Dedifferentiated amniotic fluid mesenchymal stem cell (primary cell): ENCODE measurements around the gene APOB.

Experiments
- DNase-seq: peaks from one replicate; pipeline ENCODE4 v3.0.0-alpha.2; 2016; ENCODE audit errors: extremely low spot score

Gene APOB

GRCh38 chr2:21043744-21044532, at the start of gene APOB:
Gene APOB, minus strand, starts transcription at chr2:21044073. Its CDS starts 128 bp downstream, at chr2:21043945.
- DNase-seq = no peak

GRCh38 chr2:21092308-21092869, 48.5 kb upstream of the APOB start:
- no peak for DNase-seq

GRCh38 chr2:21084401-21084800, 40.5 kb upstream of the APOB start:
- DNase-seq = no peak

- no peak for DNase-seq
These were observed 39.6 kb upstream of the APOB start for GRCh38 chr2:21083482-21083881.

- DNase-seq = no peak
These were observed 34.4 kb upstream of the APOB start for GRCh38 chr2:21078296-21078695.

GRCh38 chr2:21072477-21073242, 28.8 kb upstream of the APOB start:
- no peak for DNase-seq

- no peak for DNase-seq
These were observed 26.7 kb upstream of the APOB start for GRCh38 chr2:21070341-21071257.

GRCh38 chr2:21069746-21070340, 26.0 kb upstream of the APOB start:
- no peak for DNase-seq

GRCh38 chr2:21067859-21068537, 24.1 kb upstream of the APOB start:
- DNase-seq = no peak

- no peak for DNase-seq
These were observed 23.3 kb upstream of the APOB start for GRCh38 chr2:21067125-21067524.

GRCh38 chr2:21059885-21060610, 16.2 kb upstream of the APOB start:
- DNase-seq = no peak

- no peak for DNase-seq
These were observed 13.2 kb upstream of the APOB start for GRCh38 chr2:21057097-21057496.

GRCh38 chr2:21055879-21056790, 12.3 kb upstream of the APOB start:
- no peak for DNase-seq

GRCh38 chr2:21055451-21055850, 11.6 kb upstream of the APOB start:
- no peak for DNase-seq

- no peak for DNase-seq
These were observed 10.1 kb upstream of the APOB start for GRCh38 chr2:21054011-21054410.

- DNase-seq = no peak
These were observed 8.2 kb upstream of the APOB start for GRCh38 chr2:21052044-21052443.

- DNase-seq = no peak
These were observed 6.3 kb upstream of the APOB start for GRCh38 chr2:21050164-21050563.

GRCh38 chr2:21047141-21048009, 3.5 kb upstream of the APOB start:
- no peak for DNase-seq
